ENCODE measurements around the gene OR10G7.

OR10G7 gene, protein sequence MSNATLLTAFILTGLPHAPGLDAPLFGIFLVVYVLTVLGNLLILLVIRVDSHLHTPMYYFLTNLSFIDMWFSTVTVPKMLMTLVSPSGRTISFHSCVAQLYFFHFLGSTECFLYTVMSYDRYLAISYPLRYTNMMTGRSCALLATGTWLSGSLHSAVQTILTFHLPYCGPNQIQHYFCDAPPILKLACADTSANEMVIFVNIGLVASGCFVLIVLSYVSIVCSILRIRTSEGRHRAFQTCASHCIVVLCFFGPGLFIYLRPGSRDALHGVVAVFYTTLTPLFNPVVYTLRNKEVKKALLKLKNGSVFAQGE

GRCh38 chr11:124041254-124041653 lies at the start of gene OR10G7:
OR10G7 (minus strand) TSS chr11:124041325; CDS start chr11:124039001, 2,324 bp downstream.
- H3K36me3 Mint-ChIP-seq (ENCODE audit: low read depth), result no peaks in the 10 kb centered on the region
- no peak for DNase-seq
- H3K4me3 Mint-ChIP-seq, result no peak within 1 kb of the TSS
- TF ChIP-seq CTCF (IDR thresholded peaks at IDR 0.05), result no peak
- no peaks in the 10 kb centered on the region for H3K9me3 Mint-ChIP-seq
- no peaks in the 10 kb centered on the region for H3K4me1 Mint-ChIP-seq
- H3K27ac Mint-ChIP-seq, result no peak within 1 kb of the TSS
- H3K27me3 Mint-ChIP-seq (ENCODE audit: low read depth, poor library complexity), result peaks cover 4% of the 10 kb centered on the region

GRCh38 chr11:124085997-124086846 lies 45.1 kb upstream of the OR10G7 start:
- no peak for TF ChIP-seq CTCF (IDR thresholded peaks at IDR 0.05)
- Mint-ChIP-seq H3K27me3 (ENCODE audit: low read depth, poor library complexity) (peaks cover 24% of the 10 kb centered on the region), H3K36me3 (ENCODE audit: low read depth) (no peaks in the 10 kb centered on the region), H3K4me3 (no peak overlapping the region), H3K9me3 (no peaks in the 10 kb centered on the region), H3K4me1 (no peaks in the 10 kb centered on the region), H3K27ac (no peak overlapping the region)
- DNase-seq, result no peak

- TF ChIP-seq CTCF (IDR thresholded peaks at IDR 0.05), result no peak
- no peaks in the 10 kb centered on the region for H3K36me3 Mint-ChIP-seq (ENCODE audit: low read depth)
- no peak for DNase-seq
- H3K27me3 Mint-ChIP-seq (ENCODE audit: low read depth, poor library complexity), result peaks cover 21% of the 10 kb centered on the region
- H3K4me1 Mint-ChIP-seq, result no peaks in the 10 kb centered on the region
- H3K9me3 Mint-ChIP-seq, result no peaks in the 10 kb centered on the region
- H3K4me3 Mint-ChIP-seq, result no peak overlapping the region
- no peak overlapping the region for H3K27ac Mint-ChIP-seq
Observed at GRCh38 chr11:124085583-124085982, 44.5 kb upstream of the OR10G7 start.

DNA sequence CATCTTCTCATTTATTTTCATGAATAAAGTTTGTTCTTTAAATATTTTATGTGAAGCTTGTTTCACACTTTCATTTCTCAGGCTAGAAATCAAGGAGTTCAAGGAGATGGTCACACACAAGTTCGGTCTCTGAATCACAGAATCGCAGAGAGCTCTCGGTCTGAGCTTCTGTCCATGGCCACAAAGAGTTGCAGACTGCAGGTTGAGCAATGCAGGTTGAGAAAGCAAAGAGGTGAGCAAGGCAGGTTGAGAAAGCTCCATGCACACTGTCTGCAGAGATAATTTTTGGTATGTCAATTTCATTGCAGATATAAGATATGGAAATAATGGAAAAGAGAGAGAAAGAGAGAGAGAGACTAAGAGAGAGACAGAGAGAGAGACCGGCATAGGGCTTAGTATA lies 41.2 kb upstream of the OR10G7 start:
- Mint-ChIP-seq H3K27ac (no peak overlapping the region), H3K4me1 (peaks cover 7% of the 10 kb centered on the region), H3K36me3 (ENCODE audit: low read depth) (no peaks in the 10 kb centered on the region), H3K27me3 (ENCODE audit: low read depth, poor library complexity) (peaks cover 21% of the 10 kb centered on the region), H3K4me3 (no peak overlapping the region), H3K9me3 (no peaks in the 10 kb centered on the region)
- no peak for TF ChIP-seq CTCF (IDR thresholded peaks at IDR 0.05)
- no peak for DNase-seq

DNA sequence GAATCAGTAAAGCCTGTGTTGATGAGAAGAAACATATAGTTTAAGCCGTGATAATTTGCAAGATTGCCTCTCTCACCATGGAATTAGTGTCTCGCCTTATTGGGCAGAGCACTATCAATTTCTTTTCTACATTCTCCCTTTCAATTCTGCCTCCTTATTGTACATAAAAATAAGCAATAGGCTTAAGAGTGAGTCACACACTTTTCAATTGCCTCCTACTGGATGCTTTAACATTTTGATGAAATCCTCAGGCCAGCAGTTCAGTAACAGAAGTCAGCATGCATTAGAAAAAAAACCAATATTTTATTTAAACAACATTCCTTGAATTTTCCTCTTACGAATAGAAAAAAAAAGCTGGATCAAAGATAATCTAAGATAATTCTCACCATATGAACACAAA lies 40.4 kb upstream of the OR10G7 start:
- TF ChIP-seq CTCF (IDR thresholded peaks at IDR 0.05), result no peak
- peaks cover 19% of the 10 kb centered on the region for H3K27me3 Mint-ChIP-seq (ENCODE audit: low read depth, poor library complexity)
- no peak overlapping the region for H3K27ac Mint-ChIP-seq
- no peaks in the 10 kb centered on the region for H3K9me3 Mint-ChIP-seq
- no peak overlapping the region for H3K4me3 Mint-ChIP-seq
- no peaks in the 10 kb centered on the region for H3K36me3 Mint-ChIP-seq (ENCODE audit: low read depth)
- DNase-seq, result no peak
- peaks cover 7% of the 10 kb centered on the region for H3K4me1 Mint-ChIP-seq

Data from nephron progenitor cell (in vitro differentiated cells).